ENCODE measurements around the gene ATP6V1B1.

Gene ATP6V1B1

DNA sequence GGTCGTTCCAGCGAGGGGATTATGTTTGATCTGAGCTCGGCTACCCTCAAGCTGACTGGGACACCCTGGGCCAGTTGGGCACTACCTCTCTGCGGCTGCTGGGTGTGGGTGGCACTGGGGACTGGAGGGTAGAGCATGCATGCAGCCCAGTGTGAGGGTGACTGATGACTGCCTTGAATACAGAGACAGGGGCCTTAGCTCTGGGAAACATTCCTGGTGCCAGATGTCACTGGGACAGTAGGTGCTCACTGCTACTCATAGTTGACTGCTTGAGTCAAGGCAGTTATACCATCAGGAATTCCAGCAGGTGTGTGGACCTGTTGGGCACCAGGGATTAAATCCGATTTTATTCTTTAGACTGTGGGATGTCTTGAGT is 33.6 kb upstream of the ATP6V1B1 start:
- DNase-seq: no peak

DNA sequence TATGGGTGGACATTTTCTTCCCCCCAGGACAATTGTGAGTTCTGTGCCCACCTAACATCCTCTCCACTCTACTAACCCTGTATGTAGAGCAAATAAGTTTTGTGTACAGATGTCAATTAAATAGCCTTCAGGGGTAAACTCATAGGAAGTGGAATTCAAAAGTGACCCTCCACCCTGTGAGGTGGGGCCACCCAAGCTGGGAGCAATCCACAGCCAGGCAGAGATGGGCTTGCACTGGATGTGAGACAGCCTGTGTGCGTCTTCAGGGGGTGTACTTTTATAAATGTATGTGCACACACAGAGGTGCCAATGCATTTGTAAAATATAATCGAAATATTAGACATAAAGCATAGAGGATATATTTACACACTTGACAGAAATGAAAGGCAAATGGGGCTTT is 33.1 kb upstream of the ATP6V1B1 start:
- no peak for DNase-seq

DNA sequence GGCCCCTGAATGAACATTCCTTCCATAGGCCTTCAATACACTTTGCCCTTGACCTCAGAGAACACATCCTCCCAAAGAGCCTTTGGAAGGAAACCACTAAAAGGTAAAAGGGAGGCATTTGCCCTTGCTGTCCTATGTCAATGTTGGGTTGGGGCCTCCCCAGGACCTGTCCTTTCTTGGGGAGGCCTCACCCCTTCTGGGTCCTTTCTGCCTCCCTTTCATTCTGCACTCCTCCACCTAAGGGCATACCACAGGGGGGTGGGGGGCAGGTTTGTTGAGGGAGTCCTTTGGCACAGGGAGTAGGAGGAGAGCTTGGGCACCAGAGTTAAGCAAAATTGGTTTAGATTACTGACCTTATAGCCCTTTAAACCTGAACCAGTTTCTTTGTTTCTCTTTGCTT is 32.5 kb upstream of the ATP6V1B1 start:
- DNase-seq: no peak

DNA sequence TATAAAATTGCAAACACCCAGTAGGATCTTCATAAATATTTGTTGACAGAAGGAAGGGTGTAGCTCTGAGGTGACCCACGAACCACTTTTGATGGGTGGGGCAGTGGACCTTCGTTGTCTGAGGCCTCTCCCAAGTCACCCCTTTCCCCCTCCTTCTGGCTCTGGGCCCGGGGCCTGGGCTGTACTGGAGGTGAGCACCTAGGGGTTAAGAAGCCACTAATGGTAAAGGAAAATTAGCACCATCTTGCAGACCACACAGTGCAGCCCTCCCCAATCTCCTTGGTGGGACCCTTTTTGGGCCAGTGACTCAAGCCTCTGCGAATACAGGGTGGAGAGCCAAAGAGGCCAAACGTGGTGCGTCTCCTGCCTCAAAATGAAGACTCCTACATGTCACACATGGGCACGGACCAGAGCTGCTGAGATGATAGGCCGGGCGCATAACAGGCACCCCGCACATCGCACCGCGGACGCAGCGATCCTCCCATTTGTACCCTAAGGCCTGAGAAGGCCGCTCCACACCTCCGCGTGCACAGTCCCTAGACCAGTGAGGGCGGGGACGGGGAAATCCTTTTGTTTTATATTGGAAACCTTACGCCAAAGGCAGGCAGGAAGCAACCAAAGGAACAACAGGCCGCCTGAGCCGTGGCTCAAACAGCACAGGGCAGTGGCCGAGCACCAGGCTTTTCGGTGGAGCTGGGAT is 31.9 kb upstream of the ATP6V1B1 start:
- DNase-seq: no peak

DNA sequence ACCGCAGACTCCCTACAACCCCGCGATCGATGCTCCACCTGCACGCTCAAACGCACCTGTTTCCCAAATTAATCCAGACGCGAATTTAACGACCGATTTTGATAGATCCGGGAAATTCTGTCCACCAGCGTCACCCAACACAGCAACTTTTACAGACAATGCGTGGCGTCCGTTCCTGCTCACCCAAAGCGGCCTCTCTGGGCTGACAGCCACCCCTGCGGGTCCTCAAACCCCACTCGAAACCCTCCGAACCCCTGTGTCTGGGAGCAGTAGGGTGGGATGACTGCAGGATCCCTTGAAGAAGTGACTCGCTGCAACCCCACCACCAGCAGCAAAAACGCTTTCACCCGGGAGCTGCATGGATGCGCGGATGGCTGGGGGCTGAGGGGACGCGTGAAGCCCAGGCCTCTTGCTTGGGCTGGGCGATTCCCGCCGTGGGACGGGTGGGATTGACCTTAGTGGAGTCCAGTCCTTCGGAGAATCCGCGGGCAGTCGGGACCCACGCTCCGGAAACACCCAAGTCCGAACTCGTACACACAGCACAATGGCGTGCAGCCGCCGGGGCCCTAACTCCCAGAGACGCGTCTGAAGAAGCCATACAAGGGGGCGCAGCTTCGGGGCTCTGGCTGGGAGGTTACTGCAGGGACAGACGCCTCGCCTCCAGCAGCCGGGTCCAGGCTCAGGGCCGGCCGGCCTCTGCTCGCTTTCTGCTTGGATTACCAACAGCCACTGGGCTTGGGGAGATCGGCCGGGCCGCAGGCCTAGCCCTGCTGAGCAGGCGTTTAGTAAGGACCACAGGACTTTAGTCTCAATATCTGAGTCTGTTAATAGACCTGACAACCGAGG is 31.1 kb upstream of the ATP6V1B1 start:
- no peak for DNase-seq

DNA sequence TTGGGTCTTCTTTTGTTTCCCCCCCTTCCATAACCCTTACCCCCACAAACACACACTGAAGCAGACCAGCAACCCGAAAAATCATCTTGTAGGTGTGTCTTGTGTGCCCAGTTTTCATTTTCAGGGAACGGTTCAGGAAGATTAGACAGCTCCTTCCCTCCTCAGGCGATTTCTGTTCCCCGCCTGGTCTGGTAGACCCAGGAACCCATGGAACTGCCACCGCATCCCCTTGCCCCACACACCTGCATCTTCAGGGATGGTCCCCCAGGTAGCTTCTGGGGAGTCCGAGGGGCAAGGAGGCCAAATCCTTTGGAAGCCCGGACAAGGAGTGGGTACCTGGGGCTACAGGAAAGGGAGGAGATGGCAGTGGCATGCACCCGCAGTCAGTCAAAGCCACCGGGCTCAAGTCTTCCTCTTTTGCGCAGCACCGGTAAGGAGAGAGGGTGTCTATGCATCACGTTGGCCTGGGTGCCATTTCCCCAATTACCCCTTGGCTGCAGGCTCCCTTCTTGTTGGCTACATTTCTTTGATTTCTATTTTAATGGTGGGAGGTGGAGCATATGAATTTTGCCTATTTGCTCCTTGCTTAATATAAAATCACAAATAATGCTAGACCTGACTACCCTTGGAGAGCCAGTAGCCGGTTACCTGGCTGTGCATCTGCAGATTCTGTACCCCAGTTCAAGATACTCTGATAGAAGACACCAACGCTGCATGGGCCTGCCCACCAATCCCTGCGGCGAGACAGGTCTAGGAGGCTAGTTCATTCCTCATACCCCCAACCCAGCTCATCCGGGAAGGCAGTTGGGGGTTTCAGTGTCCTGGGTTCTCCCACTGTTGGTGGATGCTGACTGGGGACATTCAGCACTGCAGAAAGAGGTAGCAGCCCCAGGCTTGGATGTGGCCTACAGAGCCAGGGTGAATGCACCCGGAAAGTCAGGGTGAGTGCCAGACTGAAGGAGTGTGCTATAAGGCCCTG is 30.0 kb upstream of the ATP6V1B1 start:
- DNase-seq: no peak

DNA sequence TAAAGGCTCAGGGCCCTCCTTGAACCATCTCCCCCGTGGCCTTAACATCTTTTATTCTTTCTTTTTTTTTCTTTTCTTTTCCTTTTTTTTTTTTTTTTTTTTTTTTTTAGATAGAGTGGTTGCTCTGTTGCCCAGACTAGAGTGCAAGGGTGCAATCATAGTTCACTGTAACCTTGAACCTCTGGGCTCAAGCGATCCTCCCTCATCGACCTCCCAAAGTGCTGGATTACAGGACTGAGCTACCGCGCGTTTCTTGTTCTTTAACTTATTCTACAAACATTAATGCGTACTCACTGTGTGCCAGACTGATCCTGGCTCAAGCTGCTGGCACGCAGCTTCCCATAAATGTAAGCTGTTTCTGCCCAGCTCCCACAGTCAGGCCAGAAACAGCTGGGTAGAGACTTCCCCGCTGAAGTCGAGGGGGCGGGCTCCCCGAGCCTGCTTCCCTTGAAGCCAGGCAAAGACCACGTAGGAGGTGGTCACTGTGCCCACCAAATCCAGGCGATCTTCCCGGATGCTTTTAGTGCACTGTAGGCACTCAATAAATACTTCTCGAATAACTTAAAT is 29.2 kb upstream of the ATP6V1B1 start:
- no peak for DNase-seq

DNA sequence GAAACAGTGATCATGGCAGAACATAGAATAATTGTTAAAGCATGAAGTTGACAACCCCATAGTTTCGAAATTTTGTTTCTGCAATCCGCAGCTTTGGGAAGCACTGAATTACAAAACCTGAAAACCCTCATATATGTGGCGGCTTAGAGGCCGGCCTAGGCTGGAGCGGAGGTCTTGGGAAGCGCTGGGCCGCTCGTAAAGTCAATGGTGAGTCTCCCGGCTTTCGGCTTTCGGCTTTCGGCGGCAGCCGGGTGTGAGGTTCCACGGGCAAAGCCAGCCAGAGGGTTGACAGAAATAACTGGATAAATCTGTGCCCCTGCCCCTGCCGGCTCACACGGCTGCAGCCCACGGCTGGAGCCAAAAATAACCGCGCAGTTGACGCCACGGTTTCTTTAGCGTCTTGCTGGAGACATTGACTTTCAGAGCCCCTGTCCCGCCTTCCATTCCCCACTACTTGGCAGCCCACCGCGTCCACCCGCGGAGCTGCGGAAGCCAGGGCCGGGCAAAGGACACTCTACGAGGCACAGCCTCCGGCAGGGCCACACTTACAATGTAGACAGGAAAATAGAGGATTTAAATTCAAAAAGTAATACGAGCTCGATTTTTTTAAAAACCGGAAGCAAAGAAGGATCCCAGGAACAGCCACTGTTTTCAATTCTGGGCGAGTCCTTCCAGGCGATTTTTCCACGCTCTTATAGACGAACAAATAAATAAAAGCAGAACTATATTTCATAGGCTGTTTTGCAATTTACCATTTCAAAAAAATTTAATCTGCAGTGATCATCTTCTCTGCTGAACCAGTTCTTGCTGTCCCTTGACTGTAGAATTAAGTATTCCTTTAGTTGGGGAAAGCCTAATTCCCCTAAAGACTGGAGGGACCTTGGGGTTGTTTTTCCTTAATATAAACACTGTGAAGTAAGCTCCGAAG is 28.3 kb upstream of the ATP6V1B1 start:
- DNase-seq: no peak

DNA sequence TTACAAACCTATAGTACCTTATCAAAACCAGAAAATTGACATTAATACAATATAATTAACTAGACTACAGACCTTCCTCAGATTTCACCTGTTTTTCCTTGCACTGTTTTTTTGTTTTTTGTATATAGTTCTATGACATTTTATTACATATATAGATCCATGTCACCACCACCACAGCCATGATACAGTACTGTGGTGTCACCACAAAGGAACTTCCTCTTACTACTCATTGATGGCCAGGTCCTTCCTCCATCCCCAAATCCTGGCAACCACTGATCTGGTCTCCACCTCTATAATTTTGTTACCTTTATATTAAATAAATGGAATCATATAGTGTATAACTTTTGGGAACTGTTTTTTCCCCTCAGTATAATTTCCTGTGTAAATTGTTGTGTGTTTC is 19.4 kb upstream of the ATP6V1B1 start:
- DNase-seq: no peak

DNA sequence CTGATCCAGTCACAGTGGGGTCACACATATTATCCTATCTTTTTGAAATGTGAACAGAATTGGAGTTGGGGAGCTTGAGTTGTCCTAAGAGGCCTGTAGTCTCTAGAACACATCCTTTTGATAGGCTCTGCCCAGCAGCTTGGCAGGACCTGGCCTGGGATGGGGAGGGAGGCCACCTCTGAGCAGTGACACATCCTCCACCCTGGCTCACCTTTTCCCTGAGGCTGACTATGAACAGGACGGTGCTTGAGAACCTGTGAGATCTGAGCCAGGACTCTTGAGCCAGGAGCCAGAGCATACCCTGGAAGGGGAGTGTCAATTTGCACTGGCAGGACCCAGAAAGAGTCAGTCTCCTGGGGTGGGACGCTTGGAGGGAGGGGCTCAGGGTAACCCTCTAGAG is 17.7 kb upstream of the ATP6V1B1 start:
- no peak for DNase-seq

DNA sequence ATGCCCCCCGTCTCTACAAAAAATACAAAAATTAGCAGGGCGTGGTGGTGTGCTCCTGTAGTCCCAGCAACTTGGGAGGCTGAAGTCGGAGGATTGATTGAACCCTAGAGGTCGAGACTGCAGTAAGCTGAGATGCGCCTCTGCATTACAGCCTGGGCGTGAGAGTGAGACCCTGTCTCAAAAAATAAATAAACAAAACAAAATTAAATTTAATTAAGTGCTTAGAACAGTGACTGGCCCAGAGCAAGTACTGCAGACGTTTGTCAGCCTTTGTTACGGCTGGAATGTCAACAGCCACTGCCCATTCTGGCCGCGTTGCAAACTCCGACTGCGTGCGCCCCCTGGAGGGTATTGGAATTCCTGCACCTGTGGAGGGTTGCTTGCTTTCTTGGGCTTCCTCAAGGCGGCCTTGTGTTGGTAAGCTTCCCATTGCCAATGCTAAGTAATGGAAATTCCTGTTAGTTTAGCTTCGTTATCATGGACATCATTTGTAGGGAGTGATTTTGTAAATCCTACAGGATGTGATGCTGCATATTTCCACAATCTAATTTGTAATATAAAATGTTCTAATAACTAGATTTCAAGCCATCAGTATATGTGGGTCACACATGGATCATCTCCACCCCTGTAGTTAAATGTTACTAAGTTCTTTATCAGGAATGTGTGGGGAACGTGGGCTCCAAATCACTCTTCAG is 15.9 kb upstream of the ATP6V1B1 start:
- DNase-seq: peak; percentile 47

DNA sequence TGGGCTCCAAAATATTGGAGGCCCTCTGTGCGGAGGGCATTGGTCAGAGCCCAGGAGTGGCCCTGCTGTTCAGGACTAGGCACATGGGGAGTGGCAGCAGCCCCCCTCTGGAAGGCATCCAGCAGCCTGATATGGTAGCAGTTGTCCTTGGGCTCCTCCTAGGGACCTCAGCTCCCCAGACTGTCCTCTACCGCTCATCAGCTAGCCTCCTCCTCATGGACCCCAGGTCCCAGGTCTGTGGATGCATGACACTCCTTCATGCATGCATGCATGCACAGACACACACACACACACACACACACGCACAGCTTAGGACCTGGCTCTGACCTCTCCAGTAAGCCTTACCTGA is 15.4 kb upstream of the ATP6V1B1 start:
- no peak for DNase-seq

DNA sequence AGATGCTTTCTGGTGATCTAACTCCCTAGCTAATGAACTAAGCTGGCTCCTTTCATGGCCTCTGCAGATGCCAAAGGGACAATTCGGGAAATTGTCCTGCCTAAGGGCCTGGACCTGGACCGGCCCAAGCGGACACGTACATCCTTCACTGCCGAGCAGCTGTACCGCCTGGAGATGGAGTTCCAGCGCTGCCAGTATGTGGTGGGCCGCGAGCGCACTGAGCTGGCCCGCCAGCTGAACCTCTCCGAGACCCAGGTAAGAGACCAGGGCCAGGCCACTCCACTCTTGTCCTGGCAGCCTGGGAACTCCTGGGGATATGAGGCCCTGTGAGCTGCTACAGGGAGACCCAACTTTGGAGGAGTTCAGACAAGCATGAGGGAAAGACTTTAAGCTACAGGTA is 14.7 kb upstream of the ATP6V1B1 start:
- DNase-seq: no peak

DNA sequence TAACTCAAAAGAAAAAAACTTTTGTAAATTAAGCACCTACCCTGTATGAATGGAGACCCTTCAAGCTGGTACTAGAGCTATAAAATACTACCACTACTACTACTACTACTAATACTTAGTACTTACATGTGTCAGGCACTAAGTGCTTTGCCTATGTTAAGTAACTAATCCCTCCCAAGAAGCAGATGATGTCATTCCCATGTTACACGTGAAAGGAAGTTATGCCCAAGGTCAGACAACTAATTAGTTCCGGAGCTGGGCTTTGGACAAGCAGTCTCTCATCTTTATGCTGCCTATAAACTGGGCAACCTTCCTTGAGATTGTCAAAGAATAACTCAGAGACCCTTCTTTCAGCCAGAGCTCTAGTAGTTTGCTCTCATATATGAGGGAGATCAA is 13.9 kb upstream of the ATP6V1B1 start:
- DNase-seq: no peak

DNA sequence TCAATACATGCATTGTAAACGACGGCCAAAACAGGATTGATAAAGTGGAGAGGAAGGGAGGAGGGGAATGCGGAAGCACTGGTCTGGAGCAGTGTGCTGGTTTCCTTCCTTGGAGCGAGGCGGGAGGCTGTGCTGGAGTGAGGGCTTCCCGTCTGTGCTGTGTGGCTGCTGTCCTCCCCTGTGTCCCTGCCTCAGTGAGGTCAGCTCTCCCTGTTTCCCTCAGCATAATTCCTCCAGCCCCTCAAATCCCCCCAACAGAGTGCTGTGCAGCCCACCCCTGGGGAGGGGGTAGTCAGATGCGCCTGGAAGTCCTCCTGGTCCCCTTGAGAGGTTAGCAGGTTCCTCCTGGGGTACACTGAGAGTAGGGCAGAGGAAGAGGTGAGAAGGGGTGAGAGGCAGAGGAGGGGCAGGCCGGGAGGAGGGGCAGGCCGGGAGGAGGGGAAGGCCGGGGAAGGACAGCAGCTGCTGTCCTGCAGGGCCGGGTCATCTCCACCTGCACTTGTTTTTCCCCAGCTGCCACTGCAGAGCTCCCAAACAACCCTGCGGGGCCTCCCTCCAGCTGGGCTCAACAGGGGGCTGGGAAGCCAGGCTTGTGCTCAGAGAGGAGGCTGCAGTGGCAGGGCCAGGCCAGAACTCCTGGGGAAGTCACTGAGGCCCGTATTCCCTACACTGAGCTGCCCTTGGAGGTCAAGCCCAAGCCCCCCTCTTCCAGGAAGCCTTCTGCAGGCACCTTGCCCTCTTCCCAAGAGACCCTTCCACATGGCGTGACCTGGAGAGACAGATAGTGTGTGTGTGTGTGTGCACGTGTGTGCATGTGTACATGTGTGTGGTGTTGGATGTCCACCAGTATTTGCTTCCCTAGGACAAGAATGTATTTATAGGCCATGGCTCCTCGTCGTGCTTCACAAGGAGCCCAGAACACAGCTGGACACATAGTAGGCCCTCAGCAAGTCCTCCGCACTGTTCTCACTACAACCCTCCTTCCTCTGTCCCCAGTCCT is 13.2 kb upstream of the ATP6V1B1 start:
- DNase-seq: no peak

DNA sequence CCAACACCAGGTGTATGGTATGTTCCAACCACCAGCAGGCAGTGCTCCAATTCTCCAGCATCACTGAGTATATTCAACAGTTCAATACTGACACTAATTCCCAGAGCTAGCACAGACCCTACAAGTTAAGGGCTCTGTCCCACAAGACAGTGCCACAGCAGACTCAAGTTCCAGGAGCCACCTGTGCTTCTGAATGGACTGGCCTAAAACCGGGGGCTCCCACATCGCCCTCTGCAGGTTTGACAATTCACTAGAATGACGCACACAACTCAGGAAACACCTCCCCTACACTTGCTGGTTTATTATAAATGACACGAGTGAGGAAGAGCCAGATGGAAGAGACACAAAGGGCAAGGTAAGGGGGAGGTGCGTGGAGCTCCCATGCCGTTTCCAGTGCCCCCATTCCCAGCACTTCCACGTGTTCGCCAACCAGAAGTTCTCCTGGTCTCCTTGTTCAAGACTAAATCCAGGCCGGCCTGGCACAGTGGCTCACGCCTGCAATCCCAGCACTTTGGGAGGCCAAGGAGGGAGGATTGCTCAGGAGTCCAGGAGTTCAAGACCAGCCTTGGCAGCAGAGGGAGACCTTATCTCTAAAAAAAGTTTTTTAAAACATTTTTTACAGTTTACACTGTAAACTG is 12.2 kb upstream of the ATP6V1B1 start:
- no peak for DNase-seq

DNA sequence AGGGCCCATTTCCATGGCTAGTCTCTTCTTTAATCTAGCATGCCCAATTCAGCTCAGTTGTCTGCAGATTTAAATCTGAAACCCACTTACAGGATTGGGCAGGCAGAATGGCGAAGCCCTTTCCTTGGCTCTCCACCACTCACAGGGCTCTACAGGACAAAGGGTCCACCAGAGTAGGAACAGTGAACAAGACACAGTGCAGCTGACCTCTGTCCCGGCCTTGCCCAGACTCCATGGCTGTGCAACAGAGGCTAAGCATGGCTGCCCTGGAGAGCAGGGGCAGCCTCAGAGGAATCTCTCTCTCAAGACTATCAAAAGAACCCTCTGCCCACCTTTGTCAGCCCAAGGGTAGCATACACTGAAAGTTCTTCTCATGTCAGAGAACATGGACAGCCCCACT is 9.7 kb upstream of the ATP6V1B1 start:
- DNase-seq: no peak

DNA sequence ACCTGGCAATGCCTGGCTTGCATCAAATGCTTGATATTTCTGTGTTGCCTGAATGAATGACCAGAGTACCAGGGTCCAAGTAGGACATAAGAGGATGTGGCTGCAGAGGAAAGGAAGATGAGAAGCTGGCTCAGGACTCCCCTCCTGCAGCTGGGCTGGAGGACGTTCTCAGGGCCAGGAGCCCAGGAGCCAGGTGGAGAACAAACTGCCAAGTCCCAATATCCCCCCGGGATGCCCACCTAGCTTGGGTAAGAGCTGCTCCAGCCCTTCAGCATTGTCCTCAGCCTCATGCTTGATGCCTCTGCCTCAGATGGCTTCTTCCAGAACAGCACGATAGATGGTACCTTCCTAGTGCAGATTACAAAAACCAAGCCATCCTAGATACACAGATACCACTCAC is 8.6 kb upstream of the ATP6V1B1 start:
- DNase-seq: no peak

DNA sequence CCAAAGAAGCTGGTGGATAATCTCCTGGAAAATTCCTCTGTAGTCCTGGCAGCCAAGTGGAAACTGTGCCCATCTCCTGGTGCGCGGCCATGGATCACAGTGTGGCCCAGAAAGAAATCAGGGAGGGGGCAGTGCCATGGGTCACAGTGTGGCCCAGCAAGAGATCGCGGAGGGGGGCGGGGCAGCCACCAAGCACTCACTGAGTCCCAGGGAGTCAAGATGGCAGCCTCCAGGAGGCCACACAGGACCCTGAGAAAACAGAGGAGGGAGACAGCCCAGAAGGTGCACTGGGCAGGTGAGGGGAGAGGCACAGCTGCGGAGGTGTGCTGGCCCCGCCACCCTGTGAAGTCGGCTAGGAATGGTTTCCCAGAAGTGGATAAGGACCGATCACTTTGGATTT is 8.1 kb upstream of the ATP6V1B1 start:
- DNase-seq: no peak

DNA sequence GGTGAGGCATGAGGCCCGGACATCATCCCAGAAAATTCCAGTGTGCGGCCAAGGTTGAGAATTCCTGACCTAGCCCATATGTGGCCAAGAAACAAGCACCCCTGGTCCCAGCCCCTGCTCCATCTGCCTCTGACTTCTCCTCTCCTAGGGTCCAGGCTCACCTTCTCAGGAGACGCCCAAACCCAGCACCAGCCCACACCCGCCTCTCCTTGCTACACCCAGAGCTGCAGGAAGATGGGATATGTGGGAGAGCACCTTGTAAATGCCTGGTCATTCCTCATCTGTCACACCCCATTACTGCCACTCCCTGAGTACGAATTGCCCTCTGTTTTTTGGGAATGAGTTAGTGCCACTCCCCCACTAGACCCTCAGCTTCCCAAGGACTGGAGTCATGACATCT is 7.3 kb upstream of the ATP6V1B1 start:
- no peak for DNase-seq
